H1 (cell line): ENCODE measurements around the gene CNGB1. TPM values are rescaled to one million over a fixed set of nuclear protein-coding genes. Genes with fewer than 3 reads are reported as not detected.

Experiments
- CTCF ChIA-PET: fragments of 300-600 bp; sonication (Branson Sonifier 250); formaldehyde crosslinking; loops from one replicate; lab custom pipeline; 2021; ENCODE audit not compliant: partially characterized antibody; lab: Charles Lee
- POLR2A ChIA-PET: fragments of 300-600 bp; sonication (Branson Sonifier 250); formaldehyde crosslinking; loops from one replicate; lab custom pipeline; 2021; ENCODE audit warnings: inconsistent platforms; ENCODE audit not compliant: partially characterized antibody; lab: Charles Lee
- DNase-seq, 2 experiments: peaks; one replicate each; pipeline versions ENCODE4 v3.0.0 to v3.0.0-alpha.2; 2010 to 2022; ENCODE audit warnings: low spot score in 2 of 2, low read depth in 1 of 2, mixed read lengths in 1 of 2
- FAIRE-seq: peaks from 2 replicates; lab custom pipeline; 2011; peaks lifted over from hg19 to GRCh38; lab: Jason Lieb, UNC
- H2AFZ ChIP-seq: 2 replicates; pipeline ENCODE4 v1.8.1; 2012; ENCODE audit warnings: low read length, inconsistent platforms
- H2AK5ac ChIP-seq: 2 replicates; pipeline ENCODE4 v1.6.1; 2013; ENCODE audit warnings: low read depth, low read length
- H2BK120ac ChIP-seq: replicated peaks from 2 replicates; pipeline ENCODE3; 2013; ENCODE audit warnings: low read depth, low read length, inconsistent platforms
- H2BK12ac ChIP-seq: 2 replicates; pipeline ENCODE4 v1.6.1; 2013; ENCODE audit warnings: low read depth, low read length
- H2BK15ac ChIP-seq: 2 replicates; pipeline ENCODE4 v1.6.1; 2013; ENCODE audit warnings: low read length
- H2BK20ac ChIP-seq: 2 replicates; pipeline ENCODE4 v1.6.1; 2013; ENCODE audit warnings: low read length
- H2BK5ac ChIP-seq: 2 replicates; pipeline ENCODE4 v1.6.1; 2013; ENCODE audit warnings: low read depth, low read length
- H3K14ac ChIP-seq: 2 replicates; pipeline ENCODE4 v1.6.1; 2013; ENCODE audit warnings: inconsistent platforms; ENCODE audit not compliant: insufficient read length
- H3K18ac ChIP-seq: 2 replicates; pipeline ENCODE4 v1.6.1; 2013; ENCODE audit warnings: low read length; ENCODE audit errors: extremely low read depth
- H3K23ac ChIP-seq: 2 replicates; pipeline ENCODE4 v1.6.1; 2013; ENCODE audit warnings: inconsistent platforms; ENCODE audit not compliant: insufficient read length
- H3K23me2 ChIP-seq: 2 replicates; pipeline ENCODE4 v1.6.1; 2013; ENCODE audit warnings: low read depth, low read length
- H3K27ac ChIP-seq: 2 replicates; pipeline ENCODE4 v1.6.1; 2011; ENCODE audit warnings: low read depth, low read length, inconsistent platforms
- H3K27me3 ChIP-seq, 4 experiments: replicated peaks in 1 of 4; 1 replicate in 1 of 4; 2 replicates in 3 of 4; pipeline versions ENCODE4 v1.6.1 to v1.8.1; 2011 to 2013; ENCODE audit warnings: low read length in 3 of 4, mild to moderate bottlenecking in 3 of 4, inconsistent platforms in 2 of 4, mixed read lengths in 2 of 4, moderate library complexity in 1 of 4; ENCODE audit not compliant: control insufficient read depth in 3 of 4, insufficient read depth in 3 of 4; ENCODE audit errors: extremely low read depth in 1 of 4
- H3K36me3 ChIP-seq, 4 experiments: 2 replicates each; pipeline versions ENCODE4 v1.6.1 to v1.8.1; 2011 to 2013; ENCODE audit warnings: mild to moderate bottlenecking in 4 of 4, low read length in 3 of 4, moderate library complexity in 2 of 4, control low read depth in 1 of 4, inconsistent platforms in 1 of 4; ENCODE audit not compliant: insufficient read depth in 4 of 4, control insufficient read depth in 2 of 4
- H3K4ac ChIP-seq: replicated peaks from 2 replicates; pipeline ENCODE3; 2013; ENCODE audit warnings: low read length, low read depth, mixed read lengths, inconsistent platforms; ENCODE audit not compliant: insufficient read length
- H3K4me1 ChIP-seq, 4 experiments: replicated peaks in 1 of 4; 1 replicate in 1 of 4; 2 replicates in 3 of 4; pipeline versions ENCODE4 v1.6.1 to v1.8.1; 2011 to 2013; ENCODE audit warnings: low read length in 3 of 4, inconsistent platforms in 2 of 4, mixed read lengths in 1 of 4; ENCODE audit not compliant: insufficient read depth in 4 of 4, control insufficient read depth in 3 of 4
- H3K4me2 ChIP-seq, 2 experiments: 2 replicates each; pipeline versions ENCODE4 v1.6.1 to v1.8.1; 2011 to 2013; ENCODE audit warnings: low read depth in 2 of 2, low read length in 2 of 2, control low read depth in 1 of 2, inconsistent platforms in 1 of 2, mild to moderate bottlenecking in 1 of 2; ENCODE audit not compliant: insufficient read depth in 1 of 2
- H3K4me3 ChIP-seq, 4 experiments: fragments of 200-600, 300-600 bp in 1 of 4; sonication (generic), shearing (Covaris generic), sonication (Bioruptor Twin) in 1 of 4; 2 replicates each; pipeline versions ENCODE4 v1.5.1 to v1.8.1; 2011 to 2016; ENCODE audit warnings: low read length in 4 of 4, low read depth in 3 of 4, control low read depth in 2 of 4, inconsistent platforms in 2 of 4, mild to moderate bottlenecking in 2 of 4, mixed read lengths in 1 of 4, moderate library complexity in 1 of 4; ENCODE audit not compliant: insufficient read depth in 2 of 4; ENCODE audit errors: extremely low read depth in 1 of 4
- H3K56ac ChIP-seq: replicated peaks from 2 replicates; pipeline ENCODE3; 2013; ENCODE audit warnings: low read depth, mild to moderate bottlenecking, mixed read lengths, low read length, inconsistent platforms; ENCODE audit not compliant: insufficient read length
- H3K79me1 ChIP-seq: 2 replicates; pipeline ENCODE4 v1.6.1; 2013; ENCODE audit warnings: low read depth, low read length, control low read depth
- H3K79me2 ChIP-seq, 2 experiments: 2 replicates each; pipeline versions ENCODE4 v1.6.1 to v1.8.1; 2012 to 2013; ENCODE audit warnings: low read length in 2 of 2, mild to moderate bottlenecking in 2 of 2, inconsistent platforms in 1 of 2; ENCODE audit not compliant: insufficient read depth in 2 of 2, control insufficient read depth in 1 of 2
- H3K9ac ChIP-seq, 4 experiments: replicated peaks in 1 of 4; 1 replicate in 1 of 4; 2 replicates in 3 of 4; pipeline versions ENCODE4 v1.6.1 to v1.8.1; 2011 to 2013; ENCODE audit warnings: low read depth in 3 of 4, low read length in 3 of 4, control low read depth in 2 of 4, mild to moderate bottlenecking in 2 of 4, moderate library complexity in 2 of 4, inconsistent platforms in 1 of 4; ENCODE audit errors: extremely low read depth in 1 of 4
- H3K9me3 ChIP-seq, 2 experiments: 2 replicates each; pipeline versions ENCODE4 v1.6.1 to v1.8.1; 2012 to 2013; ENCODE audit warnings: mild to moderate bottlenecking in 2 of 2, moderate library complexity in 2 of 2, control low read depth in 1 of 2, inconsistent platforms in 1 of 2, low read depth in 1 of 2, low read length in 1 of 2, mixed read lengths in 1 of 2; ENCODE audit not compliant: insufficient read depth in 2 of 2
- H4K20me1 ChIP-seq, 2 experiments: replicated peaks in 1 of 2; 2 replicates each; pipeline versions ENCODE3 to v1.8.1; 2011 to 2013; ENCODE audit warnings: inconsistent platforms in 2 of 2, low read length in 2 of 2, mild to moderate bottlenecking in 1 of 2; ENCODE audit not compliant: insufficient read depth in 2 of 2, control insufficient read depth in 1 of 2
- H4K5ac ChIP-seq: 2 replicates; pipeline ENCODE4 v1.6.1; 2013; ENCODE audit warnings: low read length, low read depth, mixed read lengths, inconsistent platforms; ENCODE audit not compliant: insufficient read length
- H4K8ac ChIP-seq: 2 replicates; pipeline ENCODE4 v1.8.0; 2013; ENCODE audit warnings: mild to moderate bottlenecking, moderate library complexity, low read length, inconsistent platforms; ENCODE audit not compliant: insufficient read depth; ENCODE audit errors: extremely low read depth
- H4K91ac ChIP-seq: replicated peaks from 2 replicates; pipeline ENCODE3; 2013; ENCODE audit warnings: low read length, mixed read lengths, inconsistent platforms; ENCODE audit not compliant: insufficient read length
- CBX5 ChIP-seq: fragments of 300-800, 300-1000 bp; sonication (generic); IDR thresholded peaks from 2 replicates; pipeline ENCODE4 v1.7.1; 2016; ENCODE audit warnings: antibody characterized with exemption, low read length, low read depth
- CEBPB ChIP-seq: IDR thresholded peaks from 2 replicates; pipeline ENCODE4 v1.6.1; 2012; ENCODE audit warnings: low read depth, low read length
- CTCF ChIP-seq, 3 experiments: IDR thresholded peaks; 1 replicate in 2 of 3; 2 replicates in 1 of 3; pipeline versions ENCODE4 v1.5.1 to v1.6.1; 2011; ENCODE audit warnings: low read length in 3 of 3, mild to moderate bottlenecking in 3 of 3, inconsistent platforms in 2 of 3, low read depth in 1 of 3, moderate library complexity in 1 of 3; ENCODE audit not compliant: insufficient read depth in 1 of 3; ENCODE audit errors: control extremely low read depth in 1 of 3
- RAD21 ChIP-seq, 2 experiments: IDR thresholded peaks in 1 of 2; conservative IDR thresholded peaks in 1 of 2; 2 replicates each; pipeline ENCODE4 v1.6.1; 2011; ENCODE audit warnings: low read depth in 2 of 2, low read length in 2 of 2, improper control_type of control experiment in 1 of 2, inconsistent platforms in 1 of 2, mild to moderate bottlenecking in 1 of 2, moderate library complexity in 1 of 2
- RFX5 ChIP-seq: IDR thresholded peaks from 2 replicates; pipeline ENCODE4 v1.6.1; 2011; ENCODE audit warnings: low read depth, low read length, improper control_type of control experiment, borderline replicate concordance
- RNF2 ChIP-seq: fragments of 200-900, 300-1000 bp; sonication (generic); IDR thresholded peaks from 2 replicates; pipeline ENCODE4 v1.7.1; 2016; ENCODE audit warnings: borderline replicate concordance, low read depth, mild to moderate bottlenecking, antibody characterized with exemption, low read length; ENCODE audit not compliant: poor library complexity, severe bottlenecking; ENCODE audit errors: missing control alignments
- SAP30 ChIP-seq: fragments of 300-600 bp; sonication (generic); IDR thresholded peaks from 2 replicates; pipeline ENCODE4 v1.7.1; 2012; ENCODE audit warnings: low read length, moderate library complexity, mild to moderate bottlenecking, inconsistent platforms; ENCODE audit not compliant: insufficient read depth, insufficient replicate concordance
- TAF7 ChIP-seq: optimal IDR thresholded peaks from 2 replicates; pipeline ENCODE3; 2011; ENCODE audit warnings: low read depth, mild to moderate bottlenecking, inconsistent platforms, low read length, moderate library complexity, borderline replicate concordance
- WGBS, 2 experiments: shearing (Covaris generic) in 1 of 2; methylation state at CpG; one replicate each; pipeline versions ENCODE4 v1.1.6 to v1.1.7; 2013 to 2015; ENCODE audit warnings: low lambda C conversion rate in 2 of 2, mixed read lengths in 2 of 2, inconsistent platforms in 1 of 2, low coverage in 1 of 2, missing lambda C conversion rate in 1 of 2; ENCODE audit not compliant: insufficient replicate concordance in 2 of 2, insufficient coverage in 1 of 2, insufficient read length in 1 of 2; ENCODE audit errors: extremely low coverage in 1 of 2, missing lambda C conversion rate in 1 of 2; 5-methylcytosine and 5-hydroxymethylcytosine counted together
- polyA plus RNA-seq, 7 experiments: library from polyadenylated mRNA; depleted of rRNA in 3 of 7; stranded (reverse) in 5 of 7; unstranded in 2 of 7; fragments of >200 nt in 5 of 7; fragments of 200-250 nt in 2 of 7; gene quantifications; 1 replicate in 5 of 7; 2 replicates in 1 of 7; 4 replicates in 1 of 7; pipeline versions ENCODE4 v1.2.1 to v1.2.3, GENCODE V29; 2011 to 2013; ENCODE audit warnings: missing spikeins in 2 of 7, mixed read lengths in 2 of 7
- total RNA-seq: library from RNA; stranded (reverse); fragmentation: NEBNext Ultra II Directional; extraction: Animal tissue kit (Norgen Biotek cat#: 25700); gene quantifications from 2 replicates; pipeline ENCODE4 v1.2.1, GENCODE V29; 2021

The CNGB1 gene
- total and polyA plus RNA-seq, 2 of the 8 experiments (the other 6 are each of a cell fraction or from before 2014, with no cell fraction given) = not detected

- H2AK5ac ChIP-seq = no peak overlapping the region
- no peak overlapping the region for H3K18ac ChIP-seq
- no peak for DNase-seq
- no peaks in the 10 kb centered on the region for H3K9me3 ChIP-seq
- no peak overlapping the region for H2BK15ac ChIP-seq
- H3K27ac ChIP-seq = no peak overlapping the region
- ChIA-PET POLR2A (interaction anchor here (1.2 to 1.4 kb wide), 2 partner anchors 9 to 25 kb away, joined by 3 read pairs; partner anchors contain the start of gene CNGB1), CTCF (interaction anchor here (0.8 to 5.2 kb wide), 19 partner anchors 8 to 154 kb away, joined by 3 to 28 read pairs (median 4); partner anchors contain the start of gene CNGB1)
- TF ChIP-seq CTCF (IDR thresholded peaks at IDR 0.05; ENCODE audit: control extremely low read depth in 1 of 3, insufficient read depth in 1 of 3, low read depth in 1 of 3, low read length in 3 of 3) (peak; percentile 48 to 56 (median 48); a peak in 3 of 4 replicates), TAF7 (no peak), RFX5 (no peak), RAD21 (IDR thresholded peaks at IDR 0.05 in 1 of 2, conservative IDR thresholded peaks at IDR 0.05 in 1 of 2; ENCODE audit: low read depth in 2 of 2, low read length in 2 of 2) (peak; percentile 17 to 39; a peak in 2 of 4 replicates), CBX5 (no peak), SAP30 (no peak), CEBPB (peak; percentile 80), RNF2 (no peak)
- no peak overlapping the region for H3K9ac ChIP-seq
- H4K20me1 ChIP-seq = no peaks in the 10 kb centered on the region
- H3K36me3 ChIP-seq = no peaks in the 10 kb centered on the region
- H3K23me2 ChIP-seq = no peaks in the 10 kb centered on the region
- no peaks in the 10 kb centered on the region for H3K79me1 ChIP-seq
- H3K4me1 ChIP-seq = no peaks in the 10 kb centered on the region; a peak in 1 of 7 replicates
- H3K23ac ChIP-seq = no peak overlapping the region
- H4K91ac ChIP-seq = no peak overlapping the region
- H3K14ac ChIP-seq = no peak overlapping the region
- H2BK12ac ChIP-seq = no peak overlapping the region
- H2AFZ ChIP-seq = no peak overlapping the region
- H2BK120ac ChIP-seq = no peak overlapping the region
- H2BK20ac ChIP-seq = no peak overlapping the region
- H4K5ac ChIP-seq = no peak overlapping the region
- no peak overlapping the region for H3K4me2 ChIP-seq
- H2BK5ac ChIP-seq = no peak overlapping the region
- no peaks in the 10 kb centered on the region for H3K27me3 ChIP-seq
- WGBS, 2 experiments = 64% methylated on average over 7 of the region's 7 CpGs; no CpG with 5 or more reads in 1 of the 2 experiments
- H3K56ac ChIP-seq = no peak overlapping the region
- H4K8ac ChIP-seq = no peak overlapping the region
- FAIRE-seq = no peak
- no peak overlapping the region for H3K4me3 ChIP-seq
- H3K4ac ChIP-seq = no peak overlapping the region
- H3K79me2 ChIP-seq = no peaks in the 10 kb centered on the region
These were observed 25.2 kb downstream of the CNGB1 start for GRCh38 chr16:57945740-57946138.
